Jurkat, Clone E6-1 (cell line): Measurements from ENCODE around the gene HOXC9.

Source experiments
- DNase-seq: peaks from one replicate; pipeline ENCODE4 v3.0.0-alpha.2; 2011; ENCODE audit warnings: low read depth, low spot score
- H3K4me3 ChIP-seq: 2 replicates; pipeline ENCODE4 v1.5.1; 2011; ENCODE audit warnings: mild to moderate bottlenecking, low read length, control low read depth, moderate library complexity

The HOXC9 gene

DNA sequence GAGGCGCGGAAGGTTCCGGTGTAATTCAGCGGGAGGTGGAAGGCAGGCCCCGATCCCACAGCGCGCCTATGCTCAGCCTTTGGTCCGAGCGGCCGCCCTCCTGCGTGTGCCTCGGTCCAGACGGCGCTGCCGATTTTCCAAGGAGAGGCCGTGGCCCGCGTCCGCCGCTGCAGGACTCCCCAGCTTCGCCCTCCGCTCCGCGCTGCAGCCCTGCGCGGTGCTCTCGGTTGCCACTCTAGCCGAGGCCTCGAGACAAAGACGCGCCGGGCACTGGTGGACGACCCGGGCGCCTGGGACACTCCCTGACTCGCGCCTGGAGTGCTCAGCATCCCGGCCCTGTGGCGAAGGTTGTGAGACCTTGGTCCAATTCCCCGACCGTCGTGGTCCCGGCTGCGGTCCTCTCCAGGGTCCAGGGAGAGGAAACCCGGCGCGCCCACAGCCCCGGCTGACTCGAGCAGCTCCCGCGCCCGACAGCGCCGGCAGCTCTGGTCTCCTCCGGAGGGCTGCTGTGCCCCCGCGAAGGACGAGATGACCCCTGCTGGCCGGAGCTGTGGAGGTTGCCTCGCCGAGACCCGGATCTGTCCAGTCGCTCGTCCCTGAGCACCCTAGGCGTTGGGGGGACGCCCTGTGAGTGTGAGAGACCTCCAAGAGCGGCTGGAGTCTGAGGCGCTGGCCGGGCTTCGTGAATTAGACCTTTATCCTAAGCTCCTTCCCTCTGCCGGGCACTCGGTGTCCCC is 38.8 kb upstream of the HOXC9 start:
- H3K4me3 ChIP-seq: no peak overlapping the region
- no peak for DNase-seq

- DNase-seq: no peak
Observed at GRCh38 chr12:53963005-53963404, 37.0 kb upstream of the HOXC9 start.

GRCh38 chr12:53963434-53964314 is 36.3 kb upstream of the HOXC9 start:
- no peak for DNase-seq
- no peak overlapping the region for H3K4me3 ChIP-seq

More at GRCh38 chr12:53963005-53963404, 37.0 kb upstream of the HOXC9 start:
- no peak overlapping the region for H3K4me3 ChIP-seq

GRCh38 chr12:53964315-53964713 is 35.6 kb upstream of the HOXC9 start:
- no peak overlapping the region for H3K4me3 ChIP-seq
- no peak for DNase-seq

DNA sequence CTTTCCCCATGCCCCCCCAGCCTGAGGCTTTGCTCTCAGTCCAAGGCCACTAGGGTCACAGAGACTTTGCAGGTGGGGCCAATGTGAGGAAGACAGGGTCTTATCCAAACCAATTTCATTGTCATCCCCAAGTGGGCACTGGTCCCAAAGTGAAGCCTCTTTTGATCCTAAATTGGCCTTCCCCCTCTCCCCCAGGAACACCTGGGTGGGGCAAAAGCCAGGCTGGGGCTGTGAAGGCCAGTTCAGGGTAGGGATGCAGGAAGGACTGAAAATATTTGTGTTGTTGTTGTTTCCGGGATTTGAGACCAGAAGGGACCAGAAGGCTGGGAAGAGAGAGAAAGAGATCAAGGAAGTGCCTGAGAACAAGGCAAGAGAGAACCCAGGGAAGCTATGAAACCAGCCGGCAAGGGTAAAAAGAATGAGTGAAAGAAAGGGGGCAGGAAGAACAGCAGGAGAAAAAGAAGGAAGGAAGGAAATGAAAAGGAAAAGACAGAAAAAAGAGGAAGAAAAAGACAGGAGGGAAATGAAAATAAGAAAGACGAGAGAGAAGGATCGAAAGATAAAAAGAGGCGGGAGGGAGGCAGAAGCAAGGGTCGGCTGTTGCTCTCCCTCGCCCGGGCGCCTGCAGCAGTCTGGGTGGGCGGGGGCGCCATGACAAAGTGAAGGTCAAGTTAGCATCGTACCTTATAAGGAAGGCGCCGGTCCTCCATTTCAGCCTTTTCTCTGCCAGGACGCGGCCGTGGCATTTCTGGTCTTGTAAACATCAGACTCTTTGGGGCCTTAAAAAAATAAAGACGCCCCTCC is 34.5 kb upstream of the HOXC9 start:
- no peak overlapping the region for H3K4me3 ChIP-seq

DNA sequence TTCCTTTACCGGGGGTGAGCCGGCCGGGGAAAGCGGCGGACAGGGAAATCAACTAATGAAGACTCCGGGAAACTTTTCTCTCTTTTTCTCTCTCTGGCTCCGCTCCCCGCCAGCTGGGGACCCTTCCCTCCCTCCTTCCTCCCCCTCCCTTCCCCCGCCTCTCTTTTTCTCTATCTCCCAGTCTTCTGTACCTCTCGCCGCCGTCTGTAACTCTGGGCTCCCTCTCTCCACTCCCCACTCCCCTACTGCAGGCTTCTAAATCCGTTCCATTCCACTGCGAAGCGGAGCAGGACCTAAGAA is 33.9 kb upstream of the HOXC9 start:
- no peak for DNase-seq
- H3K4me3 ChIP-seq: no peak overlapping the region

More for the DNA sequence above, 34.5 kb upstream of the HOXC9 start:
- no peak for DNase-seq

GRCh38 chr12:53966385-53967133 is 33.4 kb upstream of the HOXC9 start:
- no peak overlapping the region for H3K4me3 ChIP-seq
- no peak for DNase-seq

- no peak overlapping the region for H3K4me3 ChIP-seq
- DNase-seq: no peak
Observed at GRCh38 chr12:53967421-53967925, 32.5 kb upstream of the HOXC9 start.

DNA sequence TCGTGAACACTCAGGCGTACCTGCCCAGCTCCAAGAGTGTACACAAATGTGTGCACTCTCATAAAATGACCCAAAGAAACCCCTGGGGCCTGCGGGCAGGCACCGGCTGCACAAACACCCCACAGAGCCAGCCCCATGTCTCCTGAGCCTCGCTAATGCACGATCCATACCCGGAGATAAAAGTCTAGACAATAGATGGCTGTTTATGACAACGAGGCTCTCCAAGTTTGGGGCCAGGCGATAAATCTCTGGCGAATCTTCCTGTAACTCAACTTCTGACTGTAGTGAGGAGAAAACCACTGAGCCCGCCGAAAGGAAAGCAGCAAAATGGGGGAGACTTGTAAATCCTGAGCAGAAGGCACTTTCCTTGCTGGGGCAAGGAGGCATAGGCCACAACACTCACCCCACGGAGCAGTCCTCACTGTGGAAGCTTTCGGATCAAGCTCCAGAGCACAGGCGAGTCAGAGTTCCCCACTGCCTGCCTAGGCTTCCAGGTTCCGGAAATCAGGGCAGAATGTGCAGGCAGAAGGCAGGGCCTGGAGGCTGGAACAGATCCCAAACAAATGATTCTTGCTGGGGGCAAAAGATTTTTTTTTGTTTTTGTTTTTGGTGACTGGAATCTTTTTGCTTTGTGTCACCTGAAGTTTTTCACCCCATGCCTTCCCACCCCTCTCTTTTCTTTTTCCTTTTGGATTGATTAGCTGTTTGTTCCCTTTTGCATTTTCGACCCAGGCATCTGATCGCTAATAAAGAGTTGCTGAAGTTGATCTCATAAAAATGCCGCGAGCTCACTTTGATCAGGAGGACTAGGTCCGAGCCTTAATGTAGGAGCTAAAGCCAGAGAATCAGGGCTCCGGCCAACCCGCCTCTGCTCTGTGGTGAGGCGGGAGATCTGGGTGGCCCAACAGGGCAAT is 31.5 kb upstream of the HOXC9 start:
- H3K4me3 ChIP-seq: no peak overlapping the region
- no peak for DNase-seq

GRCh38 chr12:53969588-53970259 is 30.2 kb upstream of the HOXC9 start:
- H3K4me3 ChIP-seq: no peak overlapping the region
- no peak for DNase-seq

DNA sequence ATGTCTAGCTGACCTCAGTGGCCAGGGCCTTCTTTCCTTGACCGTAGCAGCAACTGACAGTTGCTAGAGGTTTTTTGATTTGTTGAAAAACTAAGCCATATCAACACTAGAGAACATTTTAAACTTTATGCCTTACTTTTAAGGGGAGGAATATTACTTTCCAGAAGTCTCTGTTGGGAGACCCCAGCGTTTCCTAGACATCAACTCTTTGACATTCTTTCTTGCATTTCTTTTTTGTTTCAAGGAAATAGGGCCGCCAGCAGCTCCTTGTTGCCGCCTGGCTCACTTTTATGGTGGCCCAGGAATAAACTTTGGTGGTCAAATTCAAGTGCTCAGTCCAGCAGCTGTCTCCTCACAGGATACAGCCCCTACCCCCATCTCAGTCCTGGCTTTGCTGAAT is 29.5 kb upstream of the HOXC9 start:
- DNase-seq: no peak

DNA sequence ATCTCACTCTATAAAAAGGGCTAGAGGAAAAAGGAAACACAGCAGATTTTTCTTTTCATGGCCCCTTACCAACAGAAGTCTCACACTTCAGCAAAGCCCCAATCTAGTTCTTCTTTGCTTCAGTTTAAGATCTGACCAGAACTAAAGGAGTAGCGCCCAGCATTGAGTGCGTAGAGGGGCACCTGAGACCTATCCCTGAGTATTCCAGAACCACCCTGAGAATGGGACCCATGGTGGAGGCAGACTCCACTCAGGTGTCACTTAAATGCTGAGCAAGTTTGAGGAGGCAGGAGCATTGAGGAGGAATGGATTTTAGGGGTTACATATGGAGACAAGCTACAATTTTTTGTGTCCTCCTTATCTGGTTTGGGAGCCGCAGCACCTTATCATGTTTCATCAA is 28.8 kb upstream of the HOXC9 start:
- DNase-seq: no peak
- no peak overlapping the region for H3K4me3 ChIP-seq

More for the DNA sequence above, 29.5 kb upstream of the HOXC9 start:
- H3K4me3 ChIP-seq: no peak overlapping the region

GRCh38 chr12:53971686-53972085 is 28.3 kb upstream of the HOXC9 start:
- DNase-seq: no peak
- H3K4me3 ChIP-seq: no peak overlapping the region

DNA sequence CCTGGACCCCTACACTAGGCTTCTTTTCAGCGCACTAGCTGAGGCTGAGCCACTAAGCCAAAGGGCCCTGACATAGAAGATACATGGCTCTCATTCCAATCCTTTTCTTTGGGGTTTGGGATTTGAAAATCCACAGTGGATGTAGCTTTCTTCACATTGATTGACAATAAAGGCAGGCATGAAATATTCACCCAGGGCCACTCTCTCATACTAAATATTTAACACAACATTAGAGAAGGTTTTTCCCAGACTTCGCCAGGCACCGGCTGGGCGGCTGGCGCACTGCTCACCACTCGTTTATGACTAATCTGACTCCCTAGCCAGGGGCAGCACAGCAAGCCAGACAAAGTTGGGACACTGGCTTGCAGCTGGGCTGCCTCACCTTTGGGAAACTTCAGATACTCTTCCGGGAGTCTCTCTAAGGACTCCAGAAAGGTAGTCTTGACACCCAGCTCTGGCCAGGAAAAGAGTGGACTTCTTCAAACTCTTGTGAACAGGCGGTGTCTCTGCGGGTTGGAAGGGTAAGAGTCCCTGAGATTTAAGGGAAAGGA is 27.7 kb upstream of the HOXC9 start:
- no peak overlapping the region for H3K4me3 ChIP-seq
- DNase-seq: no peak

GRCh38 chr12:53972722-53973235 is 27.2 kb upstream of the HOXC9 start, which contains the start of gene HOXC11:
Gene HOXC11 (plus strand): TSS chr12:53973126. CDS start chr12:53973242, 116 bp downstream.
- no peak for DNase-seq
- H3K4me3 ChIP-seq: no peak within 1 kb of the TSS

- no peak for DNase-seq
- H3K4me3 ChIP-seq: no peak overlapping the region
Observed at GRCh38 chr12:53973236-53974042, 26.5 kb upstream of the HOXC9 start.
